H9 (cell line): ENCODE data around the gene TRIM24. TPM values are rescaled to one million over a fixed set of nuclear protein-coding genes. Genes with fewer than 3 reads are reported as not detected.

Experiments
- DNase-seq: peaks from one replicate; pipeline ENCODE4 v3.0.0-alpha.2; 2017
- H2AFZ ChIP-seq: one replicate; pipeline ENCODE4 v1.6.1; 2013; ENCODE audit warnings: mild to moderate bottlenecking, low read length, control low read depth, moderate library complexity
- H2AK5ac ChIP-seq: 2 replicates; pipeline ENCODE4 v1.6.1; 2013; ENCODE audit warnings: low read length, control low read depth, mixed read lengths; ENCODE audit not compliant: insufficient read length
- H2BK120ac ChIP-seq: one replicate; pipeline ENCODE4 v1.6.1; 2013; ENCODE audit warnings: low read depth, mild to moderate bottlenecking, low read length, control low read depth, inconsistent platforms; ENCODE audit not compliant: poor library complexity, severe bottlenecking
- H2BK12ac ChIP-seq: 2 replicates; pipeline ENCODE4 v1.6.1; 2013; ENCODE audit warnings: low read length, control low read depth, mixed read lengths, low read depth; ENCODE audit not compliant: insufficient read length
- H2BK15ac ChIP-seq: 2 replicates; pipeline ENCODE4 v1.6.1; 2013; ENCODE audit warnings: low read depth, low read length, control low read depth
- H2BK20ac ChIP-seq: one replicate; pipeline ENCODE4 v1.6.1; 2013; ENCODE audit warnings: low read depth, mild to moderate bottlenecking, low read length, control low read depth, inconsistent platforms; ENCODE audit not compliant: poor library complexity, severe bottlenecking
- H2BK5ac ChIP-seq: 2 replicates; pipeline ENCODE4 v1.6.1; 2013; ENCODE audit warnings: low read length, control low read depth, mixed read lengths; ENCODE audit not compliant: insufficient read length
- H3K14ac ChIP-seq: 2 replicates; pipeline ENCODE4 v1.6.1; 2013; ENCODE audit warnings: low read length, control low read depth; ENCODE audit not compliant: insufficient read depth
- H3K18ac ChIP-seq: 2 replicates; pipeline ENCODE4 v1.6.1; 2013; ENCODE audit warnings: low read depth, mild to moderate bottlenecking, mixed read lengths, low read length, control low read depth; ENCODE audit not compliant: insufficient read length
- H3K23ac ChIP-seq: 2 replicates; pipeline ENCODE4 v1.6.1; 2013; ENCODE audit warnings: low read length, control low read depth, mixed read lengths, low read depth; ENCODE audit not compliant: insufficient read length
- H3K23me2 ChIP-seq: 2 replicates; pipeline ENCODE4 v1.6.1; 2013; ENCODE audit warnings: low read depth, mild to moderate bottlenecking, mixed read lengths, low read length, control low read depth; ENCODE audit not compliant: insufficient read length, poor library complexity, severe bottlenecking
- H3K27ac ChIP-seq: 2 replicates; pipeline ENCODE4 v1.5.1; 2013; ENCODE audit warnings: low read length, control low read depth, mixed read lengths, low read depth; ENCODE audit not compliant: insufficient read length
- H3K27me3 ChIP-seq: 2 replicates; pipeline ENCODE4 v1.6.1; 2013; ENCODE audit warnings: low read length, control low read depth, inconsistent platforms; ENCODE audit not compliant: insufficient read depth
- H3K4ac ChIP-seq: 2 replicates; pipeline ENCODE4 v1.6.1; 2013; ENCODE audit warnings: low read depth, mild to moderate bottlenecking, control low read depth, inconsistent platforms, low read length, moderate library complexity
- H3K4me1 ChIP-seq: 2 replicates; pipeline ENCODE4 v1.6.1; 2013; ENCODE audit warnings: low read length, control low read depth, inconsistent platforms; ENCODE audit not compliant: insufficient read depth
- H3K4me2 ChIP-seq: 2 replicates; pipeline ENCODE4 v1.6.1; 2013; ENCODE audit warnings: low read length, control low read depth, mixed read lengths; ENCODE audit not compliant: insufficient read length, insufficient read depth
- H3K56ac ChIP-seq: 2 replicates; pipeline ENCODE4 v1.6.1; 2013; ENCODE audit warnings: low read depth, mild to moderate bottlenecking, mixed read lengths, low read length, control low read depth; ENCODE audit not compliant: insufficient read length
- H3K79me1 ChIP-seq: 2 replicates; pipeline ENCODE4 v1.6.1; 2013; ENCODE audit warnings: low read depth, mild to moderate bottlenecking, moderate library complexity, low read length, control low read depth, inconsistent platforms; ENCODE audit not compliant: insufficient read depth, poor library complexity, severe bottlenecking
- H3K79me2 ChIP-seq: 2 replicates; pipeline ENCODE4 v1.6.1; 2013; ENCODE audit warnings: low read length, control low read depth, inconsistent platforms; ENCODE audit not compliant: insufficient read depth
- H3K9ac ChIP-seq: 2 replicates; pipeline ENCODE4 v1.6.1; 2013; ENCODE audit warnings: low read length, control low read depth, mixed read lengths; ENCODE audit not compliant: insufficient read length; ENCODE audit errors: extremely low read depth
- H3K9me3 ChIP-seq: one replicate; pipeline ENCODE4 v1.6.1; 2013; ENCODE audit warnings: low read depth, low read length, inconsistent platforms; ENCODE audit not compliant: control insufficient read depth
- H3T11ph ChIP-seq: one replicate; pipeline ENCODE4 v1.6.1; 2013; ENCODE audit warnings: mild to moderate bottlenecking, low read length, control low read depth, inconsistent platforms
- H4K20me1 ChIP-seq: one replicate; pipeline ENCODE4 v1.6.1; 2013; ENCODE audit not compliant: control insufficient read depth, insufficient read length, insufficient read depth
- H4K5ac ChIP-seq: 2 replicates; pipeline ENCODE4 v1.6.1; 2013; ENCODE audit warnings: low read depth, mild to moderate bottlenecking, mixed read lengths, low read length, control low read depth; ENCODE audit not compliant: insufficient read length
- H4K8ac ChIP-seq: replicated peaks from 2 replicates; pipeline ENCODE4 v1.6.1; 2013; ENCODE audit warnings: low read length, control low read depth, mixed read lengths, low read depth; ENCODE audit not compliant: insufficient read length
- H4K91ac ChIP-seq: 2 replicates; pipeline ENCODE4 v1.6.1; 2013; ENCODE audit warnings: low read depth, mild to moderate bottlenecking, moderate library complexity, mixed read lengths, low read length, control low read depth; ENCODE audit not compliant: insufficient read length
- H3K27ac Mint-ChIP-seq, 3 experiments: 2 replicates in 2 of 3; 3 replicates in 1 of 3; pipeline ENCODE4 v1.8.0; 2020 to 2021; ENCODE audit warnings: mixed read lengths in 3 of 3, mild to moderate bottlenecking in 1 of 3, moderate library complexity in 1 of 3
- H3K27me3 Mint-ChIP-seq: 2 replicates; pipeline ENCODE4 v1.8.0; 2021; ENCODE audit warnings: low read depth, mild to moderate bottlenecking, moderate library complexity, mixed read lengths
- H3K36me3 Mint-ChIP-seq, 3 experiments: 2 replicates in 2 of 3; 3 replicates in 1 of 3; pipeline ENCODE4 v1.8.0; 2020 to 2021; ENCODE audit warnings: low read depth in 3 of 3, mixed read lengths in 3 of 3; ENCODE audit not compliant: insufficient read depth in 1 of 3
- H3K4me1 Mint-ChIP-seq, 2 experiments: 2 replicates each; pipeline ENCODE4 v1.8.0; 2020; ENCODE audit warnings: mixed read lengths in 2 of 2
- H3K4me3 Mint-ChIP-seq, 2 experiments: 2 replicates in 1 of 2; 3 replicates in 1 of 2; pipeline ENCODE4 v1.8.0; 2020 to 2021; ENCODE audit warnings: mild to moderate bottlenecking in 2 of 2, mixed read lengths in 2 of 2, moderate library complexity in 1 of 2
- H3K9me3 Mint-ChIP-seq, 2 experiments: 2 replicates in 1 of 2; 3 replicates in 1 of 2; pipeline ENCODE4 v1.8.0; 2020; ENCODE audit warnings: mild to moderate bottlenecking in 2 of 2, mixed read lengths in 2 of 2, moderate library complexity in 1 of 2
- CTCF ChIP-seq: fragments of 200-600 bp; sonication (generic); conservative IDR thresholded peaks from 3 replicates; pipeline ENCODE4 v1.8.0; 2021; ENCODE audit warnings: antibody characterized with exemption, mild to moderate bottlenecking
- WGBS: extraction: QIAGEN DNeasy Blood & Tissue Kit; methylation state at CpG from one replicate; pipeline ENCODE4 v1.1.7; 2013; ENCODE audit warnings: missing lambda C conversion rate, low lambda C conversion rate, mixed read lengths; ENCODE audit not compliant: insufficient read length; ENCODE audit errors: extremely low coverage; 5-methylcytosine and 5-hydroxymethylcytosine counted together
- total RNA-seq: library from RNA; stranded (reverse); gene quantifications from 2 replicates; pipeline ENCODE4 v1.2.1, GENCODE V29; 2021

Gene TRIM24
- total RNA-seq, 1 experiment from 2014 or later = 260 TPM

DNA sequence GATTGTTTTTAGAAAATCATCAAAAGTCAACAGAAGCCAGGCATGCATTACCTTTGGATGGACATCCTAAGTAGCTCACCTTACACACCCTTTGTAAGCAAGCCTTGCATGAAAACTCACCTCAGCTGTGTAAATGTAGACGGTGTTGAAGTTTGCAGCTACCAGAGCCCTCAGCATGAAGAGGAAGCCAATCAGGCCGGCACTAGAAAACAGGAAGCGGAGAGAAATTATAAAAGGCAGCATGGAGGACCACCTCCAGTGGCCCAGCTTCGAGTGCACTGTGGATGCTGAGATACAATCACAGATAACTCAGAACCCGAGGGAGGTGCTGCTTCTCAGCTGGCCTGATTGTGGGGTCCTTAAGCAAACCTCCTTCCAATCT is 165.8 kb downstream of the TRIM24 start:
- H2BK120ac ChIP-seq = no peak overlapping the region
- no peak overlapping the region for H3K14ac ChIP-seq
- H2BK20ac ChIP-seq = no peak overlapping the region
- Mint-ChIP-seq H3K9me3 (no peaks in the 10 kb centered on the region), H3K27me3 (no peaks in the 10 kb centered on the region), H3K4me3 (no peak overlapping the region), H3K4me1 (peaks cover 10 to 12% of the 10 kb centered on the region in 2 experiments), H3K27ac (peak overlapping the region in 2 of 3 experiments; percentile 10 to 14; a peak in 2 of 7 replicates), H3K36me3 (no peaks in the 10 kb centered on the region)
- peaks cover 4% of the 10 kb centered on the region; the same call in 1 of the 2 replicates for H3K4me1 ChIP-seq
- no peak overlapping the region for H2AK5ac ChIP-seq
- H4K8ac ChIP-seq = no peak overlapping the region
- no peak overlapping the region for H2BK12ac ChIP-seq
- no peak overlapping the region for H2AFZ ChIP-seq
- H3K79me1 ChIP-seq = no peaks in the 10 kb centered on the region
- no peak overlapping the region for H2BK5ac ChIP-seq
- H4K5ac ChIP-seq = no peak overlapping the region
- H3K9me3 ChIP-seq = no peaks in the 10 kb centered on the region
- TF ChIP-seq CTCF = no peak
- no peak overlapping the region for H3K4ac ChIP-seq
- DNase-seq = no peak
- WGBS = no CpG with 5 or more reads among the region's 5 CpGs
- no peaks in the 10 kb centered on the region for H3K23me2 ChIP-seq
- no peak overlapping the region for H4K91ac ChIP-seq
- H3K56ac ChIP-seq = no peak overlapping the region
- no peak overlapping the region for H3K9ac ChIP-seq
- H3K23ac ChIP-seq = no peak overlapping the region
- H3K27ac ChIP-seq = no peak overlapping the region
- no peaks in the 10 kb centered on the region for H3K79me2 ChIP-seq
- no peak overlapping the region for H2BK15ac ChIP-seq
- no peaks in the 10 kb centered on the region for H3K27me3 ChIP-seq
- no peak overlapping the region for H3K4me2 ChIP-seq
- no peak overlapping the region for H3T11ph ChIP-seq
- no peaks in the 10 kb centered on the region for H4K20me1 ChIP-seq
- H3K18ac ChIP-seq = no peak overlapping the region
